Upper lobe of left lung (tissue), 6 donors: ENCODE measurements around the gene ZBTB17. TPM values are rescaled to one million over a fixed set of nuclear protein-coding genes. Genes with fewer than 3 reads are reported as not detected.

ENCODE experiments used
- ATAC-seq, 2 donors: fragments of 200-7000 bp; cut with Tn5 transposase; one replicate each; pipeline ENCODE4 v1.9.1; 2022; ENCODE audit warnings: mild to moderate bottlenecking in 2 of 2, moderate library complexity in 2 of 2; ENCODE audit not compliant: low FRiP score in 2 of 2
- DNase-seq, 2 donors: peaks; one replicate each; pipeline ENCODE4 v3.0.0-alpha.2; 2019 to 2020
- H3K27ac ChIP-seq, 4 donors: fragments of 200-600 bp; sonication (generic); one replicate each; pipeline ENCODE4 v1.5.1; 2016 to 2019
- H3K27me3 ChIP-seq, 4 donors: fragments of 200-600 bp; sonication (generic); one replicate each; pipeline ENCODE4 v1.5.1; 2017 to 2019
- H3K36me3 ChIP-seq, 4 donors: fragments of 200-600 bp; sonication (generic); one replicate each; pipeline ENCODE4 v1.5.1; 2016 to 2019
- H3K4me1 ChIP-seq, 4 donors: fragments of 200-600 bp; sonication (generic); one replicate each; pipeline ENCODE4 v1.5.1; 2018 to 2019
- H3K4me3 ChIP-seq, 4 donors: fragments of 200-600 bp; sonication (generic); one replicate each; pipeline ENCODE4 v1.5.1; 2017 to 2019; ENCODE audit warnings: mild to moderate bottlenecking in 2 of 4, moderate library complexity in 1 of 4
- H3K9me3 ChIP-seq, 4 donors: fragments of 200-600 bp; sonication (generic); one replicate each; pipeline ENCODE4 v1.5.1; 2018 to 2019
- EP300 ChIP-seq, 4 donors: sonication (generic); formaldehyde crosslinking; IDR thresholded peaks; one replicate each; pipeline ENCODE4 v1.5.1; 2017; ENCODE audit warnings: antibody characterized with exemption in 4 of 4, control low read depth in 2 of 4
- POLR2A ChIP-seq, 4 donors: fragments of 450-650 bp; IDR thresholded peaks; one replicate each; pipeline ENCODE4 v1.5.1; 2016 to 2017; ENCODE audit warnings: antibody characterized with exemption in 4 of 4, mild to moderate bottlenecking in 2 of 4
- POLR2AphosphoS5 ChIP-seq, 2 donors: sonication (generic); formaldehyde crosslinking; IDR thresholded peaks; one replicate each; pipeline ENCODE4 v1.5.1; 2017; ENCODE audit warnings: antibody characterized with exemption in 2 of 2
- WGBS, 2 donors: methylation state at CpG; one replicate each; pipeline ENCODE4 v1.1.5; 2017 to 2018; 5-methylcytosine and 5-hydroxymethylcytosine counted together
- total RNA-seq, 6 donors: library from RNA; depleted of rRNA in 4 of 6; stranded (reverse); fragments of >200 nt in 4 of 6; gene quantifications; one replicate each; pipeline versions ENCODE4 v1.1.0 to v1.2.1, GENCODE V29; 2016 to 2021
- TF ChIP-seq, protein P1 (sequence below), 6 experiments: fragments of 450-650 bp in 4 of 6; fragments of 200-600 bp in 2 of 6; sonication (generic) in 2 of 6; IDR thresholded peaks; one replicate each; pipeline ENCODE4 v1.5.1; 2016 to 2019; ENCODE audit warnings: antibody characterized with exemption in 6 of 6
- donor health status: DM: no; HTN: no; CAD: no; lungs with moderate emphysema.
- donor health status: DM: no; HTN: yes; CAD: no; lungs with severe emphysema.

Gene ZBTB17
- total RNA-seq, 6 donors from 2014 or later = 34.1 to 94.2 (median 42.9) TPM

DNA sequence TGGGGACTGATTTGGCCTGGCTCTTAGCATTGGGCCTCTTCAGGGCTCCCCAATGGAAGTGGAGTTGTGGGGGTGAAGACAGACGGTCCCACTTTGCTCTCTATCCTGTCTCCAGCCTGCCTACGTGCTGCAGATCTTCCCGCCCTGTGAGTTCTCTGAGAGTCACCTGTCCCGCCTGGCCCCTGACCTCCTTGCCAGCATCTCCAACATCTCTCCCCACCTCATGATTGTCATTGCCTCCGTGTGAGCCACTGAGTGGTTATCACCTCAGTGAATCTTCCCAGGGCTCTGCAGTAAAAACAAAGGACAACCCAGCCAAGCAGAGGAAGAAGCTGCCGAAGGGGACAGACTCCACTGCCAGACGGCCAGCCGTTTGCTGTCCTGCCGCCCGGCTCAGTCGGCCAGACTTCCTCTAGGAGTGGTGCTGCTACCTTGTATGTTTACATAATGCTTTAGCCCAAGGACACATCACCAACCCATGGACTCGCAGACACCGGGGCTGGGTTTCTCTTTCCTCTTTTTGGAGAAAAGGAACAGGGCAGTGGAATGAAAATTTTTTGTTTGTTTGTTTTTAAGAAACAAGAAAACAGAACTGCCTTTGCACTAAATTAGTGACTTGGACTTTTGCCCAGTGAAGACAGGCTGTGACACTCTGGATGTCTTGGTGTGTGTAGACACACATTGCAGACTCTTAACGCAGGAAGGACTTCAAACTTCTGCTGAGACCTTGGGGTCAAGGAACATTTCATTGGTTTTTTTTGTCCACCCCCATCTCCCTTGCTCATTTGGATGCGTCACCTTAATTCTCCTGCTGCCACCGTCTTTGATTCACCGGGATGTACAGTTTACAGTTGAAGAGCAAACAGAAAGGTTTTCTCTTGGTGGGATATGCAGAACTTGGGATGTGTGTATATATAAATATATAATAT, 36.5 kb downstream of the ZBTB17 start:
- H3K36me3 ChIP-seq = peaks cover 34 to 98% (median 83%) of the 10 kb centered on the region in 4 donors
- peak overlapping the region; percentile 27 to 77 (median 64) for H3K27ac ChIP-seq
- no peak for ATAC-seq

DNA sequence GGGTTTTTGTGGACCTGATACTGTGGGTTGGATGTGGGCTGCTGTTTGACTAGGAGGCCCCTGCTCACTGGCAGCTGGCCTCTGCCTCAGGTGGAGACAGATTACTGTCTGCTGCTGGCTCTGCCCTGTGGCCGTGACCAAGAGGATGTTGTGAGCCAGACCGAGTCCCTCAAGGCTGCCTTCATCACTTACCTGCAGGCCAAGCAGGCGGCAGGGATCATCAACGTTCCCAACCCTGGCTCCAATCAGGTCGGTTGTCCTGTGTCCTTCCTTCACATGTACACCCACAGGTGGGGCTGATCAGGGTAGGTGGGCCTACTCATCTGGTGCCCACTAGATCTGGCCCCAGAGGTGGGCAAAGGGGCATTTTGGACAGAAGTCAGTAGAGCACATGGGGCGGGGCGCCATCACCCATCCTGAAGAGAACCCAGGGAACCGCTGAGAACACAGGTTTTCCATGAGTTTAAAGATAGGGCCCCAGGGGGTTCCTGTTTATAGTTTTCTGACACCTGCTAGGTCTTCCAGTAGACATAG, 37.2 kb downstream of the ZBTB17 start:
- ATAC-seq (no peak), DNase-seq (no peak)
- H3K4me3 ChIP-seq = no peak overlapping the region
- no peaks in the 10 kb centered on the region for H3K9me3 ChIP-seq
- peaks cover 17 to 27% (median 19%) of the 10 kb centered on the region in 4 donors for H3K4me1 ChIP-seq
- no peak for TF ChIP-seq POLR2AphosphoS5 (IDR thresholded peaks at IDR 0.05)
- TF ChIP-seq, protein P1, sequence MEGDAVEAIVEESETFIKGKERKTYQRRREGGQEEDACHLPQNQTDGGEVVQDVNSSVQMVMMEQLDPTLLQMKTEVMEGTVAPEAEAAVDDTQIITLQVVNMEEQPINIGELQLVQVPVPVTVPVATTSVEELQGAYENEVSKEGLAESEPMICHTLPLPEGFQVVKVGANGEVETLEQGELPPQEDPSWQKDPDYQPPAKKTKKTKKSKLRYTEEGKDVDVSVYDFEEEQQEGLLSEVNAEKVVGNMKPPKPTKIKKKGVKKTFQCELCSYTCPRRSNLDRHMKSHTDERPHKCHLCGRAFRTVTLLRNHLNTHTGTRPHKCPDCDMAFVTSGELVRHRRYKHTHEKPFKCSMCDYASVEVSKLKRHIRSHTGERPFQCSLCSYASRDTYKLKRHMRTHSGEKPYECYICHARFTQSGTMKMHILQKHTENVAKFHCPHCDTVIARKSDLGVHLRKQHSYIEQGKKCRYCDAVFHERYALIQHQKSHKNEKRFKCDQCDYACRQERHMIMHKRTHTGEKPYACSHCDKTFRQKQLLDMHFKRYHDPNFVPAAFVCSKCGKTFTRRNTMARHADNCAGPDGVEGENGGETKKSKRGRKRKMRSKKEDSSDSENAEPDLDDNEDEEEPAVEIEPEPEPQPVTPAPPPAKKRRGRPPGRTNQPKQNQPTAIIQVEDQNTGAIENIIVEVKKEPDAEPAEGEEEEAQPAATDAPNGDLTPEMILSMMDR (IDR thresholded peaks at IDR 0.05) = no peak
- TF ChIP-seq POLR2A (IDR thresholded peaks at IDR 0.05) = no peak
- TF ChIP-seq EP300 (IDR thresholded peaks at IDR 0.05) = no peak
- H3K27ac ChIP-seq = peak overlapping the region; percentile 27 to 77 (median 64)
- WGBS, 2 donors = 90 to 93% methylated on average over 5 to 8 of the region's 8 CpGs
- peaks cover 27 to 98% (median 83%) of the 10 kb centered on the region in 4 donors for H3K36me3 ChIP-seq
- H3K27me3 ChIP-seq = no peaks in the 10 kb centered on the region

More for the DNA sequence above, 36.5 kb downstream of the ZBTB17 start:
- WGBS, 2 donors = 53 to 61% methylated on average over 17 of the region's 17 CpGs
- Histone ChIP-seq H3K9me3 (no peaks in the 10 kb centered on the region), H3K4me1 (peaks cover 17 to 27% (median 19%) of the 10 kb centered on the region in 4 donors), H3K27me3 (no peaks in the 10 kb centered on the region), H3K4me3 (no peak overlapping the region)
- no peak for TF ChIP-seq EP300 (IDR thresholded peaks at IDR 0.05)
- TF ChIP-seq POLR2AphosphoS5 (IDR thresholded peaks at IDR 0.05) = peak in 1 of 2 donors; percentile 42
- DNase-seq = peak in 1 of 2 donors; percentile 66

DNA sequence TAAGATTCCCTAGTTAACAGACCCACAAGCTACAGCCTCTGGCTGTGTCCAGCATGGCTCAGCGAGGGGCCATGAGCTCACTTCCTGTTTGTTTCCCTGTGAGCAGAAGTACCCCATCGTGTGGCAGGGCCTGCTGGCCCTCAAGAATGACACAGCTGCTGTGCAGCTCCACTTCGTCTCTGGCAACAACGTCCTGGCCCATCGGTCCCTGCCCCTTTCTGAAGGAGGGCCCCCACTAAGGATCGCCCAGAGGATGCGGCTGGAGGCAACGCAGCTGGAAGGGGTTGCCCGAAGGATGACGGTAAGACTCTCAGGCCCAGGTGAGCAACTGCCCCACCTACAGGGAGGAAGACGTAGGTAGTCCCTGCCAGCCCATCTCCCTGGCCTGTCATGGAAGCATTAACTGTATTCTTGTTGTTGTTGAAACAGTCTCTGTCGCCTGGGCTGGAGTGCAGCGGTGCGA, 38.2 kb downstream of the ZBTB17 start:
- TF ChIP-seq POLR2AphosphoS5 (IDR thresholded peaks at IDR 0.05) (no peak), POLR2A (IDR thresholded peaks at IDR 0.05) (no peak), EP300 (IDR thresholded peaks at IDR 0.05) (no peak)
- TF ChIP-seq, protein P1 (IDR thresholded peaks at IDR 0.05) = no peak
- no peaks in the 10 kb centered on the region for H3K9me3 ChIP-seq
- H3K4me1 ChIP-seq = peaks cover 17 to 27% (median 19%) of the 10 kb centered on the region in 4 donors
- DNase-seq (no peak), ATAC-seq (no peak)
- H3K36me3 ChIP-seq = peaks cover 19 to 98% (median 83%) of the 10 kb centered on the region in 4 donors
- peak overlapping the region in 3 of 4 donors; percentile 64 to 77 (median 69) for H3K27ac ChIP-seq
- no peaks in the 10 kb centered on the region for H3K27me3 ChIP-seq
- WGBS, 2 donors = 77 to 94% methylated on average over 8 to 14 of the region's 14 CpGs
- no peak overlapping the region for H3K4me3 ChIP-seq

DNA sequence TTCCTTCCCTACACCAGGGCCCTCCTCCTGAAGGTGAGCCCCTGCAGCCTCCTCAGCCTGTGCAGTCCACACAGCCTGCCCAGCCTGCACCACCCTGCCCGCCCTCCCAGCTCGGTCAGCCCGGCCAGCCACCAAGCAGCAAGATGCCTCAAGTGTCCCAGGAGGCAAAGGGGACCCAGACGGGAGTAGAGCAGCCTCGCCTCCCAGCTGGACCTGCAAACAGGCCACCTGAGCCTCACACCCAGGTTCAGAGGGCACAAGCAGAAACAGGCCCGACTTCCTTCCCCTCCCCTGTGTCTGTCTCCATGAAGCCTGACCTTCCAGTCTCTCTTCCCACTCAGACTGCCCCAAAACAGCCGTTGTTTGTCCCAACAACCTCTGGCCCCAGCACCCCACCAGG, 38.8 kb downstream of the ZBTB17 start:
- WGBS, 2 donors = 78 to 87% methylated on average over 4 to 7 of the region's 7 CpGs
- Histone ChIP-seq H3K27me3 (no peaks in the 10 kb centered on the region), H3K9me3 (no peaks in the 10 kb centered on the region), H3K27ac (peak overlapping the region in 3 of 4 donors; percentile 64 to 77 (median 69)), H3K4me1 (peaks cover 17 to 27% (median 19%) of the 10 kb centered on the region in 4 donors), H3K4me3 (no peak overlapping the region), H3K36me3 (peaks cover 20 to 98% (median 83%) of the 10 kb centered on the region in 4 donors)
- TF ChIP-seq EP300 (IDR thresholded peaks at IDR 0.05) = no peak
- TF ChIP-seq, protein P1 (IDR thresholded peaks at IDR 0.05) = no peak
- TF ChIP-seq POLR2AphosphoS5 (IDR thresholded peaks at IDR 0.05) = no peak
- DNase-seq = peak in 1 of 2 donors; percentile 62
- ATAC-seq = no peak

DNA sequence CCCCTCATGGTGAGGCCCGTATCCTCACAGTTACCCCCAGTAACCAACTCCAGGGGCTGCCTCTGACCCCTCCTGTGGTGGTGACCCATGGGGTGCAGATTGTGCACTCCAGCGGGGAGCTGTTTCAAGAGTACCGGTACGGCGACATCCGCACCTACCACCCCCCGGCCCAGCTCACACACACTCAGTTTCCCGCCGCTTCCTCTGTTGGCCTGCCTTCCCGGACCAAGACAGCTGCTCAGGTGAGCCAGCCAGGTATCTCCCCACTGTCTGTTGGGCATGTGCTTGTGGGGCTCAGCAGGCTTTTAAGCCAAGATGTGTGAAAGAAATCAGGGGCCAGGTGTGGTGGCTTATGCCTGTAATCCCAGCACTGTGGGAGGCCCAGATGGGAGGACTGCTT, 39.9 kb downstream of the ZBTB17 start:
- H3K27ac ChIP-seq = peak overlapping the region in 1 of 4 donors; percentile 64
- H3K36me3 ChIP-seq = peaks cover 17 to 98% (median 83%) of the 10 kb centered on the region in 4 donors
- WGBS, 2 donors = 95 to 96% methylated on average over 8 to 9 of the region's 10 CpGs
- peaks cover 17 to 27% (median 19%) of the 10 kb centered on the region in 4 donors for H3K4me1 ChIP-seq
- TF ChIP-seq POLR2A (IDR thresholded peaks at IDR 0.05) (no peak), EP300 (IDR thresholded peaks at IDR 0.05) (no peak), POLR2AphosphoS5 (IDR thresholded peaks at IDR 0.05) (no peak)
- TF ChIP-seq, protein P1 (IDR thresholded peaks at IDR 0.05) = no peak
- DNase-seq (no peak), ATAC-seq (no peak)
- H3K27me3 ChIP-seq = no peaks in the 10 kb centered on the region
- no peaks in the 10 kb centered on the region for H3K9me3 ChIP-seq
- H3K4me3 ChIP-seq = no peak overlapping the region
